Brain microvascular endothelial cell (primary cell): Measurements from ENCODE around the gene CLEC18B.
"Not testable (repeated sequence)": the region's sequence is repeated elsewhere in the genome, so short reads cannot be mapped to it uniquely, and the experiment has no call there.

Experiments
- DNase-seq: peaks from one replicate; pipeline ENCODE4 v3.0.0-alpha.2; 2020
- H3K27ac ChIP-seq: fragments of 250-450 bp; sonication (Bioruptor Pico); 2 replicates; pipeline ENCODE4 v1.5.1; 2020; ENCODE audit warnings: mild to moderate bottlenecking, moderate library complexity
- H3K27me3 ChIP-seq: fragments of 250-450 bp; sonication (Bioruptor Pico); replicated peaks from 2 replicates; pipeline ENCODE4 v1.5.1; 2020; ENCODE audit warnings: mild to moderate bottlenecking
- H3K36me3 ChIP-seq: fragments of 250-450 bp; sonication (Bioruptor Pico); replicated peaks from 2 replicates; pipeline ENCODE4 v1.5.1; 2020; ENCODE audit warnings: mild to moderate bottlenecking
- H3K4me3 ChIP-seq: 2 replicates; pipeline ENCODE4 v1.5.1; 2011; ENCODE audit warnings: low read depth, mild to moderate bottlenecking, control low read depth, low read length, moderate library complexity
- in situ Hi-C: cut with HindIII; loops from 2 replicates; pipeline ENCODE4 v1.10.0; 2017; ENCODE audit warnings: low sequenced_read_pairs, low pct_ligation_motif_present
- TF ChIP-seq, protein P1 (sequence below): IDR thresholded peaks from 2 replicates; pipeline ENCODE4 v1.5.1; 2011; ENCODE audit warnings: low read depth, mild to moderate bottlenecking, moderate library complexity, low read length, control low read depth, inconsistent platforms; ENCODE audit errors: missing control alignments

Gene CLEC18B

DNA sequence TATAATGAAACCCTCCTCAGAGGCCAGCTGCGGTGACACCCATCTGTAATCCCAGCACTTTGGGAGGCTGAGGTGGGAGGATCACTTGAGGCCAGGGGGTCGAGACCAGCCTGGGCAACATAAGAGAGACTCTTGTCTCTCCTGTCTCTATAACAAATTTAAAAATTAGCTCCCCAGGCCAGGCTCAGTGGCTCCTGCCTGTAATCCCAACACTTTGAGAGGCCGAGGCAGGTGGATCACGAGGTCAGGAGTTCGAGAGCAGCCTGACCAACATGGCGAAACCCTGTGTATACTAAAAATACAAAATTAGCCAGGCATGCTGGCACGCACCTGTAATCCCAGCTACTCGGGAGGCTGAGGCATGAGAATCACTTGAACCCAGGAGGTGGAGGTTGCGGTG, 27.1 kb downstream of the CLEC18B start:
- H3K27ac ChIP-seq, H3K4me3 ChIP-seq, in situ Hi-C loops, DNase-seq, H3K27me3 ChIP-seq, H3K36me3 ChIP-seq: not testable (repeated sequence)

GRCh38 chr16:74391454-74392050, 29.7 kb downstream of the CLEC18B start:
- H3K27me3 ChIP-seq, DNase-seq, H3K27ac ChIP-seq, H3K4me3 ChIP-seq, in situ Hi-C loops, H3K36me3 ChIP-seq: not testable (repeated sequence)

DNA sequence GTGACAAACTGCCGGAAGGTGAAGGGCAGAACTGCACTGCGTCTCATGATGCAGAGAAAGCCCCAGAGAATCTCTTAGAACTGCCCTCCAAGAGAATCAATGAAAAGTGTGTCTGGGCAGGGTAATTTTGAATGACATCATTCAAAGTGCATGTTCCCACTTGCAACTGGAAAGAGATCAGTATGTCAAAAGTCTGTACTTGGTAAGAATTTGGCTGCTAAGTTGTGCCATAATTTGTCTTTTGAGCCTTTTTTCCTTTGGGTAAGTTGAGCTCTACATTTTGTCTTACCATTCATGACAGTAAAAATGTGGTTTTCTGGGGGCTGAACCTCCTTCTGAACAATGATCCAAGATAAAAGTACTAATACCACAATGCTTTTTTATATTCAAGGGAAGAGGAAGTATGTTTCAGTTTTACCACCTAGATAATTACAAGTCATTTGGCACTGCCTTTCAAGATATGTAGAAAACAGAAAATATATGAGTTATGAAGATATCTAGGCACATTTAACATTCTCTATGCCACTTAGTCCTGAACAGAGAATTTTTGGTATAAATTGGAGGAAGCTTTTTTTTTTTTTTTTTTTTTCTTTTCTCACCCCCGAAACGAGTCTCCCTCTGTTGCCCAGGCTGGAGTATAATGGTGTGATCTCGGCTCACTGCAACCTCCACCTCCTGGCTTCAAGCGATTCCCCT, 38.8 kb downstream of the CLEC18B start:
- H3K4me3 ChIP-seq, H3K27me3 ChIP-seq, DNase-seq: not testable (repeated sequence)

DNA sequence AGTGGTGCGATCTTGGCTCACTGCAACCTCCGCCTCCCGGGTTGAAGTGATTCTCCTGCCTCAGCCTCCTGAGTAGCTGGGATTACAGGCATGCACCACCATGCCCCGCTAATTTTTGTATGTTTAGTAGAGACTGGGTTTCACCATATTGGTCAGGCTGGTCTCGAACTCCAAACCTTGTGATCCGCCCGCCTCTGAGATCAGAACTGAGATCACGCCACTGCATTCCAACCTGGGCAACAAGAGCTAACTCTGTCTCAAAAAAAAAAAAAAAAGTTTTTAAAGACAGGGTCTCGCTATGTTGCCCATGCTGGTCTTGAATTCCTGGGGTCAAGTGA, 47.5 kb downstream of the CLEC18B start:
- H3K36me3 ChIP-seq, in situ Hi-C loops, H3K27ac ChIP-seq, DNase-seq, H3K27me3 ChIP-seq, H3K4me3 ChIP-seq: not testable (repeated sequence)

More for the DNA sequence above, 38.8 kb downstream of the CLEC18B start:
- in situ Hi-C loops, H3K27ac ChIP-seq, H3K36me3 ChIP-seq: not testable (repeated sequence)

GRCh38 chr16:74372953-74373846, 48.1 kb downstream of the CLEC18B start:
- no peaks in the 10 kb centered on the region for H3K27me3 ChIP-seq
- TF ChIP-seq, protein P1, sequence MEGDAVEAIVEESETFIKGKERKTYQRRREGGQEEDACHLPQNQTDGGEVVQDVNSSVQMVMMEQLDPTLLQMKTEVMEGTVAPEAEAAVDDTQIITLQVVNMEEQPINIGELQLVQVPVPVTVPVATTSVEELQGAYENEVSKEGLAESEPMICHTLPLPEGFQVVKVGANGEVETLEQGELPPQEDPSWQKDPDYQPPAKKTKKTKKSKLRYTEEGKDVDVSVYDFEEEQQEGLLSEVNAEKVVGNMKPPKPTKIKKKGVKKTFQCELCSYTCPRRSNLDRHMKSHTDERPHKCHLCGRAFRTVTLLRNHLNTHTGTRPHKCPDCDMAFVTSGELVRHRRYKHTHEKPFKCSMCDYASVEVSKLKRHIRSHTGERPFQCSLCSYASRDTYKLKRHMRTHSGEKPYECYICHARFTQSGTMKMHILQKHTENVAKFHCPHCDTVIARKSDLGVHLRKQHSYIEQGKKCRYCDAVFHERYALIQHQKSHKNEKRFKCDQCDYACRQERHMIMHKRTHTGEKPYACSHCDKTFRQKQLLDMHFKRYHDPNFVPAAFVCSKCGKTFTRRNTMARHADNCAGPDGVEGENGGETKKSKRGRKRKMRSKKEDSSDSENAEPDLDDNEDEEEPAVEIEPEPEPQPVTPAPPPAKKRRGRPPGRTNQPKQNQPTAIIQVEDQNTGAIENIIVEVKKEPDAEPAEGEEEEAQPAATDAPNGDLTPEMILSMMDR = no peak
- H3K27ac ChIP-seq = no peak overlapping the region
- no peak for DNase-seq
- in situ Hi-C loops = no loop called here
- no peak overlapping the region for H3K4me3 ChIP-seq
- H3K36me3 ChIP-seq = no peaks in the 10 kb centered on the region

DNA sequence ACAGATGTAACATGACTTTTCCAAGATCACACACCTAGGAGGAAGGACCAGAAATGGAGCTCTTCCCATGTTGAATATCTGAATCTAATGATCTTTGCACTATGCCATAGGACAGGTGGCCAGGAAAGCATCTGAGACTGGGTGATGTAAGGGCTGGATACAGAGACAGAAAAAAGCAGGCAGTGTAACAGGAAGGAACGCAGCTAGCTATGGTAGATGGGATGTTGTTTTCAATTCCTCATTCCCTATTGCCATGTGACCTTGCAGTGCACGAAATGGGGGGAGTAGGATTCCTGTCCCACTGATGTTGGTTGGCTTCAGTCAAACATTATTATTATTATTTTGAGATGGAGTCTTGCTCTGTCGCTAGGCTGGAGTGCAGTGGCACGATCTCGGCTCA, 48.9 kb downstream of the CLEC18B start:
- no peaks in the 10 kb centered on the region for H3K27me3 ChIP-seq
- TF ChIP-seq, protein P1 = no peak
- no peak for DNase-seq
- no peak overlapping the region for H3K27ac ChIP-seq
- in situ Hi-C loops = no loop called here
- no peak overlapping the region for H3K4me3 ChIP-seq
- H3K36me3 ChIP-seq = no peaks in the 10 kb centered on the region

- H3K4me3 ChIP-seq, H3K36me3 ChIP-seq, DNase-seq, in situ Hi-C loops, H3K27ac ChIP-seq, H3K27me3 ChIP-seq: not testable (repeated sequence)
Measured at GRCh38 chr16:74370338-74371135, 50.7 kb downstream of the CLEC18B start.

- in situ Hi-C loops, H3K27me3 ChIP-seq, H3K36me3 ChIP-seq: not testable (repeated sequence)
- DNase-seq = peak; percentile 89
- peak overlapping the region; percentile 78 for H3K4me3 ChIP-seq
- peak overlapping the region; percentile 69 for H3K27ac ChIP-seq
Measured at GRCh38 chr16:74368002-74368911, 53.0 kb downstream of the CLEC18B start.

DNA sequence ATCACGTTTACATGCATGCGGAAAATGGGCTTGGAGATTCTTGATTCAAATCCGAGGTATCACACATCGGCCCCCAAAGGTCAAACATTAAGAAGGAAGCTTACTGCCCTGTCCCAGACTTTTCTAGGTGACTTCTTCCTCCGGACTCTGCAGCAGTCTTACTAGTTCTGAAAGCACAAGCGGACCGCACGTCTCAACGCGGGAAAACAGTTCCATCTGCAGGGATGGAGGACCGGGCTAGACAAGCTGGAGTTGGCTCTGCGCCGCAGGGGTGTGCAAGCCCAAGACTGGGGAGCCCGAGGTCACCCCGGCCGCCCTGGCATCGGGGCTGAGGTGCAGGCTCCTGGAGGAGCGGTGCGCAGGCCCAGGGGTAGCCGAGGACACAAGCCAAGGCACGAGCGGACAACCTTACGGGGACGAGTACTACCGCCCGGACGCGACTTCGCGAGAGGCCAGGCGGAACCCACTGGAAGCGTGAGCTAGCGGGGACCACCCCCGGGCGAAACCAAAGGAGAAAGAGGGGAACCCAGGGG, 53.7 kb downstream of the CLEC18B start:
- in situ Hi-C loops, H3K27me3 ChIP-seq, H3K36me3 ChIP-seq: not testable (repeated sequence)
- DNase-seq = peak; percentile 38
- peak overlapping the region; percentile 78 for H3K4me3 ChIP-seq
- peak overlapping the region; percentile 69 for H3K27ac ChIP-seq
